K562 (cell line): ENCODE measurements around the gene GJA4. TPM values are rescaled to one million over a fixed set of nuclear protein-coding genes. Genes with fewer than 3 reads are reported as not detected.

Experiments
- ATAC-seq: fragments of 200-7000 bp; cut with Tn5 transposase; 3 replicates; pipeline ENCODE4 v1.9.1; 2020; ENCODE audit warnings: moderate library complexity
- BruUV-seq: library from RNA; stranded (reverse); fragments of 400-500 nt; replicated peaks from 2 replicates; lab custom pipeline; 2021; lab: Mats Ljungman, UMichigan
- CTCF ChIA-PET: fragments of 300-600 bp; formaldehyde crosslinking; extraction: SDS; loops from one replicate; lab custom pipeline; 2021; ENCODE audit warnings: low intra/inter-chr PET ratio; lab: Yijun Ruan, JAX
- POLR2A ChIA-PET: fragments of 300-600, 350-650 bp; sonication (Branson Sonifier 250); formaldehyde crosslinking; extraction: SDS; loops from one replicate; lab custom pipeline; 2021; ENCODE audit warnings: antibody characterized with exemption, inconsistent platforms; lab: Yijun Ruan, JAX
- DNase-seq, 4 experiments: peaks; one replicate each; pipeline versions ENCODE4 v3.0.0 to v3.0.0-alpha.2; 2011 to 2018; ENCODE audit warnings: low spot score in 3 of 4, mixed read lengths in 3 of 4; ENCODE audit errors: extremely low read depth in 1 of 4
- FAIRE-seq: peaks from 2 replicates; lab custom pipeline; 2011; peaks lifted over from hg19 to GRCh38; lab: Jason Lieb, UNC
- H2AFZ ChIP-seq: 2 replicates; pipeline ENCODE4 v1.6.0; 2011; ENCODE audit warnings: low read depth, low read length, control low read depth, inconsistent platforms
- H3K27ac ChIP-seq: fragments of 200-600 bp; 3 replicates; pipeline ENCODE4 v1.8.0; 2011; ENCODE audit warnings: low read depth, mild to moderate bottlenecking, control low read depth, inconsistent platforms, low read length, moderate library complexity, mixed read lengths; ENCODE audit errors: extremely low read depth
- H3K27me3 ChIP-seq, 2 experiments: fragments of 300-600 bp in 1 of 2; 2 replicates in 1 of 2; 3 replicates in 1 of 2; pipeline versions ENCODE4 v1.6.0 to v1.8.0; 2011; ENCODE audit warnings: inconsistent platforms in 2 of 2, low read length in 2 of 2, mild to moderate bottlenecking in 1 of 2, mixed read lengths in 1 of 2, moderate library complexity in 1 of 2; ENCODE audit not compliant: control insufficient read depth in 2 of 2, insufficient read depth in 2 of 2
- H3K36me3 ChIP-seq: fragments of 300-600 bp; 3 replicates; pipeline ENCODE4 v1.8.0; 2011; ENCODE audit warnings: mild to moderate bottlenecking, low read length, inconsistent platforms; ENCODE audit not compliant: control insufficient read depth, insufficient read depth
- H3K4me1 ChIP-seq, 2 experiments: fragments of 200-600 bp in 1 of 2; replicated peaks in 1 of 2; 2 replicates in 1 of 2; 3 replicates in 1 of 2; pipeline versions ENCODE4 v1.5.1 to v1.8.0; 2011; ENCODE audit warnings: inconsistent platforms in 2 of 2, low read length in 2 of 2, mild to moderate bottlenecking in 1 of 2, mixed read lengths in 1 of 2, moderate library complexity in 1 of 2; ENCODE audit not compliant: control insufficient read depth in 2 of 2, insufficient read depth in 2 of 2
- H3K4me2 ChIP-seq: 2 replicates; pipeline ENCODE4 v1.6.1; 2011; ENCODE audit warnings: low read length, control low read depth, inconsistent platforms, mixed read lengths; ENCODE audit not compliant: insufficient read depth
- H3K4me3 ChIP-seq: fragments of 200-600 bp; sonication (generic), shearing (Covaris generic); 2 replicates; pipeline ENCODE4 v1.5.1; 2016; ENCODE audit warnings: control low read depth, inconsistent platforms
- H3K79me2 ChIP-seq: fragments of 200-600 bp; 3 replicates; pipeline ENCODE4 v1.8.0; 2011; ENCODE audit warnings: low read length, inconsistent platforms; ENCODE audit not compliant: control insufficient read depth, insufficient read depth
- H3K9ac ChIP-seq, 2 experiments: 2 replicates each; pipeline versions ENCODE4 v1.6.0 to v1.6.1; 2011; ENCODE audit warnings: low read depth in 2 of 2, low read length in 2 of 2, control low read depth in 1 of 2, inconsistent platforms in 1 of 2, mild to moderate bottlenecking in 1 of 2, mixed read lengths in 1 of 2; ENCODE audit not compliant: insufficient read depth in 1 of 2
- H3K9me1 ChIP-seq: one replicate; pipeline ENCODE4 v1.6.0; 2011; ENCODE audit warnings: inconsistent platforms, mild to moderate bottlenecking, low read length, moderate library complexity; ENCODE audit not compliant: control insufficient read depth, insufficient read depth
- H3K9me3 ChIP-seq: replicated peaks from 2 replicates; pipeline ENCODE4 v1.5.1; 2011; ENCODE audit warnings: low read depth, low read length, inconsistent platforms; ENCODE audit not compliant: control insufficient read depth, insufficient read depth
- H4K20me1 ChIP-seq: replicated peaks from 2 replicates; pipeline ENCODE4 v1.6.1; 2011; ENCODE audit warnings: low read length, inconsistent platforms, mixed read lengths; ENCODE audit not compliant: control insufficient read depth, insufficient read depth
- ARID1B ChIP-seq: fragments of 450-650 bp; IDR thresholded peaks from 2 replicates; pipeline ENCODE4 v1.6.1; 2016; ENCODE audit warnings: antibody characterized with exemption, mild to moderate bottlenecking, inconsistent platforms
- KLF1 ChIP-seq: fragments of 450-650 bp; IDR thresholded peaks from 2 replicates; pipeline ENCODE4 v1.6.1; 2016; ENCODE audit warnings: missing genetic modification characterization, missing compliant biosample characterization
- MED1 ChIP-seq: sonication (generic); formaldehyde crosslinking; IDR thresholded peaks from 2 replicates; pipeline ENCODE4 v1.8.1; 2023; ENCODE audit warnings: missing genetic modification reagents, borderline replicate concordance
- MTA3 ChIP-seq: fragments of 450-650 bp; formaldehyde crosslinking; IDR thresholded peaks from 2 replicates; pipeline ENCODE4 v1.6.1; 2017; ENCODE audit warnings: mild to moderate bottlenecking, borderline replicate concordance
- MYNN ChIP-seq, 2 experiments: sonication (generic); formaldehyde crosslinking in 1 of 2; IDR thresholded peaks; 2 replicates each; pipeline versions ENCODE4 v1.5.0 to v1.6.1; 2016 to 2020; ENCODE audit warnings: antibody characterized with exemption in 1 of 2, missing genetic modification reagents in 1 of 2
- SMARCC2 ChIP-seq: fragments of 450-650 bp; IDR thresholded peaks from 2 replicates; pipeline ENCODE4 v1.6.1; 2017; ENCODE audit warnings: antibody characterized with exemption, moderate library complexity, mild to moderate bottlenecking, low read depth
- ZNF280A ChIP-seq: fragments of 450-650 bp; IDR thresholded peaks from 2 replicates; pipeline ENCODE4 v1.6.1; 2018; ENCODE audit warnings: mild to moderate bottlenecking, low read depth; ENCODE audit not compliant: partially characterized antibody
- ZNF512 ChIP-seq: IDR thresholded peaks from 2 replicates; pipeline ENCODE4 v1.6.1; 2016; ENCODE audit warnings: missing genetic modification characterization, missing compliant biosample characterization
- ZNF584 ChIP-seq: fragments of 200-800 bp; sonication (Bioruptor generic); IDR thresholded peaks from 2 replicates; pipeline ENCODE4 v1.6.1; 2016; ENCODE audit warnings: low read depth, mild to moderate bottlenecking, missing genetic modification characterization, missing compliant biosample characterization
- ZNF592 ChIP-seq: fragments of 450-650 bp; IDR thresholded peaks from 2 replicates; pipeline ENCODE4 v1.6.1; 2017; ENCODE audit warnings: antibody characterized with exemption, mild to moderate bottlenecking
- ZNF76 ChIP-seq: fragments of 250-450 bp; sonication (Bioruptor Pico); IDR thresholded peaks from 2 replicates; pipeline ENCODE4 v1.4.0; 2020; ENCODE audit warnings: mild to moderate bottlenecking, moderate library complexity, borderline replicate concordance
- WGBS: fragments of 100-300 bp; shearing (Covaris generic); methylation state at CpG from one replicate; pipeline ENCODE4 v1.1.6; 2016; ENCODE audit warnings: low coverage, mixed read lengths; ENCODE audit not compliant: insufficient coverage; ENCODE audit errors: missing lambda C conversion rate; 5-methylcytosine and 5-hydroxymethylcytosine counted together
- in situ Hi-C: fragments of 300-500 bp; cut with MboI; formaldehyde crosslinking; loops from 4 replicates; pipeline ENCODE4 v1.15.0; 2018; ENCODE audit warnings: inconsistent platforms, mixed read lengths
- intact Hi-C: fragments of 100-400 bp; cut with micrococcal nuclease; formaldehyde crosslinking; loops from 2 replicates; pipeline ENCODE4 v1.14.2; 2022
- polyA plus RNA-seq, 8 experiments: library from polyadenylated mRNA; depleted of rRNA in 4 of 8; stranded (reverse) in 5 of 8; unstranded in 3 of 8; fragments of >200 nt; fragmentation: Nextera tagmentation in 2 of 8; fragmentation: Illumina TruSeq in 1 of 8; extraction: Ambion mirVana in 2 of 8; extraction: Trizol in 1 of 8; gene quantifications; 2 replicates each; pipeline versions ENCODE4 v1.2.1 to v1.2.3, GENCODE V29; 2011 to 2014; ENCODE audit warnings: inconsistent platforms in 1 of 8, missing spikeins in 1 of 8
- total RNA-seq, 7 experiments: library from RNA; depleted of rRNA in 6 of 7; stranded (reverse); fragments of >200 nt in 6 of 7; fragmentation: Illumina TruSeq in 2 of 7; extraction: Trizol in 2 of 7; gene quantifications; 2 replicates each; pipeline versions ENCODE4 v1.2.1 to v1.2.3, GENCODE V29; 2011 to 2021; ENCODE audit warnings: low replicate concordance in 1 of 7

Gene GJA4
- total and polyA plus RNA-seq, 9 of the 15 experiments (the other 6 are each of a cell fraction or from before 2014, with no cell fraction given): 0.16 to 0.24 TPM; not detected in 7

GRCh38 chr1:34761176-34761761 is 31.5 kb upstream of the GJA4 start (continued):
- TF ChIP-seq ZNF512 (tag) (no peak), ZNF584 (CRISPR knock-in tag) (no peak), MED1 (CRISPR knock-in tag) (no peak), SMARCC2 (no peak)

- Histone ChIP-seq H3K79me2 (no peaks in the 10 kb centered on the region), H3K4me3 (no peak overlapping the region), H3K4me2 (no peak overlapping the region), H3K27me3 (peaks cover 27 to 55% of the 10 kb centered on the region in 2 experiments; a peak in 4 of 5 replicates), H4K20me1 (peaks cover 5% of the 10 kb centered on the region), H3K9ac (no peak overlapping the region), H3K27ac (no peak overlapping the region), H3K4me1 (peaks cover 0 to 4% of the 10 kb centered on the region in 2 experiments; a peak in 1 of 5 replicates), H3K9me1 (no peaks in the 10 kb centered on the region), H2AFZ (no peak overlapping the region), H3K36me3 (no peaks in the 10 kb centered on the region), H3K9me3 (no peaks in the 10 kb centered on the region)
- in situ Hi-C loops (no loop called here), intact Hi-C loops (no loop called here)
- FAIRE-seq (no peak), DNase-seq (no peak), ATAC-seq (no peak)
- POLR2A ChIA-PET: no interaction called here
- BruUV-seq: no TSS peak
- 3% methylated on average over 13 of the region's 13 CpGs for WGBS
- CTCF ChIA-PET: no interaction called here
- TF ChIP-seq MYNN (IDR thresholded peaks at IDR 0.05): no peak
- TF ChIP-seq MYNN (CRISPR knock-in tag; IDR thresholded peaks at IDR 0.05): no peak
- TF ChIP-seq ZNF280A: no peak
- TF ChIP-seq MTA3: no peak
- TF ChIP-seq ARID1B: no peak
- TF ChIP-seq ZNF76 (CRISPR knock-in tag): no peak
- TF ChIP-seq ZNF592: no peak
- no peak for TF ChIP-seq KLF1
These were observed 31.0 kb upstream of the GJA4 start for GRCh38 chr1:34761776-34762307.
